GM23338 (cell line): Measurements from ENCODE around the gene ATG7.

Experiments
- CREB1 ChIP-seq: fragments of 250-450 bp; sonication (Bioruptor Pico); IDR thresholded peaks from 2 replicates; pipeline ENCODE4 v1.5.0; 2020; ENCODE audit warnings: low read depth, mild to moderate bottlenecking, moderate library complexity
- CTCF ChIP-seq, 2 experiments: fragments of 200-600 bp in 1 of 2; sonication (generic) in 1 of 2; conservative IDR thresholded peaks; 2 replicates each; pipeline versions ENCODE4 v1.5.1 to v1.6.1; 2016 to 2017; ENCODE audit warnings: antibody characterized with exemption in 2 of 2, low read depth in 2 of 2, mild to moderate bottlenecking in 2 of 2, moderate library complexity in 1 of 2
- ETS1 ChIP-seq: IDR thresholded peaks from 2 replicates; pipeline ENCODE4 v1.6.1; 2016; ENCODE audit warnings: antibody characterized with exemption
- EZH2 ChIP-seq: fragments of 200-600 bp; sonication (generic); IDR thresholded peaks from one replicate; pipeline ENCODE4 v1.8.0; 2017; ENCODE audit warnings: antibody characterized with exemption, mild to moderate bottlenecking, low read depth; ENCODE audit not compliant: unreplicated experiment
- EZH2phosphoT487 ChIP-seq: fragments of 200-600 bp; sonication (generic); IDR thresholded peaks from one replicate; pipeline ENCODE4 v1.8.1; 2018; ENCODE audit warnings: antibody characterized with exemption; ENCODE audit not compliant: unreplicated experiment
- JUNB ChIP-seq: IDR thresholded peaks from one replicate; pipeline ENCODE4 v1.6.1; 2016; ENCODE audit warnings: antibody characterized with exemption; ENCODE audit not compliant: unreplicated experiment
- NANOG ChIP-seq: IDR thresholded peaks from 2 replicates; pipeline ENCODE4 v1.6.1; 2016; ENCODE audit warnings: antibody characterized with exemption, borderline replicate concordance
- POLR2AphosphoS5 ChIP-seq: IDR thresholded peaks from 2 replicates; pipeline ENCODE4 v1.6.1; 2016; ENCODE audit warnings: antibody characterized with exemption, low read depth
- REST ChIP-seq: IDR thresholded peaks from one replicate; pipeline ENCODE4 v1.6.1; 2018; ENCODE audit warnings: antibody characterized with exemption; ENCODE audit not compliant: unreplicated experiment
- STAT1 ChIP-seq: IDR thresholded peaks from one replicate; pipeline ENCODE4 v1.6.1; 2016; ENCODE audit warnings: antibody characterized with exemption; ENCODE audit not compliant: unreplicated experiment
- ZNF114 ChIP-seq: fragments of 250-450 bp; sonication (Bioruptor Pico); IDR thresholded peaks from 2 replicates; pipeline ENCODE4 v1.5.0; 2020; ENCODE audit warnings: mild to moderate bottlenecking, moderate library complexity
- ZNF462 ChIP-seq: fragments of 250-450 bp; sonication (Bioruptor Pico); IDR thresholded peaks from 2 replicates; pipeline ENCODE4 v1.5.0; 2020; ENCODE audit warnings: mild to moderate bottlenecking, moderate library complexity

GRCh38 chr3:11569156-11569741, 297.1 kb downstream of the ATG7 start:
- TF ChIP-seq POLR2AphosphoS5: no peak
- no peak for TF ChIP-seq EZH2
- no peak for TF ChIP-seq CTCF (conservative IDR thresholded peaks at IDR 0.05; ENCODE audit: low read depth in 2 of 2)
- TF ChIP-seq ZNF114 (CRISPR knock-in tag): no peak
- TF ChIP-seq ZNF462: no peak
- no peak for TF ChIP-seq EZH2phosphoT487
- TF ChIP-seq ETS1: no peak
- TF ChIP-seq STAT1: no peak
- TF ChIP-seq REST: no peak
- TF ChIP-seq JUNB: no peak
- TF ChIP-seq CREB1 (CRISPR knock-in tag): no peak
- no peak for TF ChIP-seq NANOG
